Measurements from ENCODE around the gene BRI3BP. TPM values are rescaled to one million over a fixed set of nuclear protein-coding genes. Genes with fewer than 3 reads are reported as not detected.

BRI3BP gene
- total and polyA plus RNA-seq, 2 experiments from 2014 or later = 6.1 to 14.6 TPM

DNA sequence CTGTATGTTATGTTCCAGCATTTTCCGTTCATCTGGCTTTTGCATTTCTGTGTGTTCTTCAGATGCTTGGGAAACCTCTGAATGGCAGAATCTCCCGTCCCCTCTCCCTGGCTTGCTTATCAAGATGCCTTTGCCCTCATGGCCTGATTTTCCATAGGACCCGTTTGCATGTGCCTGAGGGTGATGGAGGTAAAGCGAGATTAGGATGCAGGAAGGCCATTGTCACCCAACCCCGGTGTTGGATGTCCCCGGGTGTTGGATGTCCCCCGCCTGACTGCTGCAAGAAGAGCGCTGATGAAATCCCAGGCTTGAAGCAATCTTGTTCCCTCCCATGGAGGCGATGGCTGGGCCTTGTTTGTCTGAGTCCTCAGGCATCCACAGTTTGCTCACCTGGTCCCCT, 9.6 kb downstream of the BRI3BP start:
- peaks cover 48% of the 10 kb centered on the region for H3K79me2 ChIP-seq
- H3K27ac ChIP-seq = no peak overlapping the region
- H3K9me2 ChIP-seq (replicated peaks; ENCODE audit: insufficient read depth) = no peaks in the 10 kb centered on the region
- H3K4me3 ChIP-seq = no peak overlapping the region
- H3K36me3 ChIP-seq (replicated peaks; ENCODE audit: insufficient read depth, low read depth) = no peaks in the 10 kb centered on the region
- 90% methylated on average over 9 of the region's 9 CpGs for WGBS (ENCODE audit: low lambda C conversion rate, missing lambda C conversion rate)
- no peak for TF ChIP-seq EZH2 (IDR thresholded peaks at IDR 0.05; ENCODE audit: borderline replicate concordance)
- TF ChIP-seq, protein P1, sequence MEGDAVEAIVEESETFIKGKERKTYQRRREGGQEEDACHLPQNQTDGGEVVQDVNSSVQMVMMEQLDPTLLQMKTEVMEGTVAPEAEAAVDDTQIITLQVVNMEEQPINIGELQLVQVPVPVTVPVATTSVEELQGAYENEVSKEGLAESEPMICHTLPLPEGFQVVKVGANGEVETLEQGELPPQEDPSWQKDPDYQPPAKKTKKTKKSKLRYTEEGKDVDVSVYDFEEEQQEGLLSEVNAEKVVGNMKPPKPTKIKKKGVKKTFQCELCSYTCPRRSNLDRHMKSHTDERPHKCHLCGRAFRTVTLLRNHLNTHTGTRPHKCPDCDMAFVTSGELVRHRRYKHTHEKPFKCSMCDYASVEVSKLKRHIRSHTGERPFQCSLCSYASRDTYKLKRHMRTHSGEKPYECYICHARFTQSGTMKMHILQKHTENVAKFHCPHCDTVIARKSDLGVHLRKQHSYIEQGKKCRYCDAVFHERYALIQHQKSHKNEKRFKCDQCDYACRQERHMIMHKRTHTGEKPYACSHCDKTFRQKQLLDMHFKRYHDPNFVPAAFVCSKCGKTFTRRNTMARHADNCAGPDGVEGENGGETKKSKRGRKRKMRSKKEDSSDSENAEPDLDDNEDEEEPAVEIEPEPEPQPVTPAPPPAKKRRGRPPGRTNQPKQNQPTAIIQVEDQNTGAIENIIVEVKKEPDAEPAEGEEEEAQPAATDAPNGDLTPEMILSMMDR (IDR thresholded peaks at IDR 0.05; ENCODE audit: poor library complexity) = no peak
- no peak for DNase-seq (ENCODE audit: low spot score)
- H3K4me2 ChIP-seq = no peak overlapping the region
- no peaks in the 10 kb centered on the region for H3K27me3 ChIP-seq
- no peaks in the 10 kb centered on the region for H4K20me1 ChIP-seq (ENCODE audit: insufficient read depth, poor library complexity, severe bottlenecking)
- no peak overlapping the region for H2AFZ ChIP-seq
- H3K4me1 ChIP-seq (ENCODE audit: insufficient read depth) = no peaks in the 10 kb centered on the region
- no peaks in the 10 kb centered on the region for H3K9me3 ChIP-seq (ENCODE audit: low read depth)

DNA sequence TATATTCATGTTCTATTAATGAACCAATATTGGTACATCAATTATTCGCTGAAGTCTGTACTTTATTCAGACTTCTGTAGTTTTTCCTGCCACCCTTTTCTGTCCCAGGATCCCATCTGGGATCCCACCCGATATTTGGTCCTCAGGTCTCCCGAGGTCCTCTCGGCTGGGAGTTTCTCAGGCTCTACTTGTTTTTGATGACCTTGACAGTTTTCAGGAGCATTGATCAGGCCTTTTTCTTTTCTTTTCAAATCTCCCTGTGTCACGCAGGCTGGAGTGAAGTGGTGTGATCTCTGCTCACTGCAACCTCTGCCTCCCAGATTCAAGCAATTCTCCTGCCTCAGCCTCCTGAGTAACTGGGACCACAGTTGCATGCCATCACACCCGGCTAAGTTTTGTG, 11.2 kb downstream of the BRI3BP start:
- 92% methylated on average over 6 of the region's 6 CpGs for WGBS (ENCODE audit: low lambda C conversion rate, missing lambda C conversion rate)
- no peaks in the 10 kb centered on the region for H3K9me2 ChIP-seq (replicated peaks; ENCODE audit: insufficient read depth)
- no peaks in the 10 kb centered on the region for H3K36me3 ChIP-seq (replicated peaks; ENCODE audit: insufficient read depth, low read depth)
- H3K27ac ChIP-seq = no peak overlapping the region
- H2AFZ ChIP-seq = no peak overlapping the region
- no peak overlapping the region for H3K4me2 ChIP-seq
- H4K20me1 ChIP-seq (ENCODE audit: insufficient read depth, poor library complexity, severe bottlenecking) = no peaks in the 10 kb centered on the region
- DNase-seq (ENCODE audit: low spot score) = no peak
- H3K9me3 ChIP-seq (ENCODE audit: low read depth) = no peaks in the 10 kb centered on the region
- TF ChIP-seq EZH2 (IDR thresholded peaks at IDR 0.05; ENCODE audit: borderline replicate concordance) (no peak), EZH2phosphoT487 (IDR thresholded peaks at IDR 0.05; ENCODE audit: low read depth, severe bottlenecking, unreplicated experiment) (no peak)
- TF ChIP-seq, protein P1 (IDR thresholded peaks at IDR 0.05; ENCODE audit: poor library complexity) = no peak
- H3K4me1 ChIP-seq (ENCODE audit: insufficient read depth) = no peaks in the 10 kb centered on the region
- H3K4me3 ChIP-seq = no peak overlapping the region
- H3K79me2 ChIP-seq = peaks cover 34% of the 10 kb centered on the region
- H3K27me3 ChIP-seq = no peaks in the 10 kb centered on the region

DNA sequence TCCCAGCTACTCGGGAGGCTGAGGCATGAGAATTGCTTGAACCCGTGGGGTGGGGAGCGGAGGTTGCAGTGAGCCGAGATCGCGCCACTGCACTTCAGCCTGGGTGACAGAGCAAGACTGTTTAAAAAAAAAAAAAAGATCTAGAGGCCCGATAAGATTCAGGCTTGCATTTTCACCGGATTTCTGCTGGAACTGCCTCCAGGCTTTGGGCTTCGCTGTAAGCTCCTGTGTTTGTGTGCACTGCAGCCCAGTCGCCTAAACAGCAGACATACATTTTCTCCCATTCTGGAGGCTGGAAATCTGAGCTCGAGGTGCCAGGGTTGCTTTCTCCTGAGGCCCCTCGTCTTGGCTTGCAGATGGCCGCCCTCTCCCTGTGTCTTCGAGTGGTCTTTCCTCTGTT, 12.2 kb downstream of the BRI3BP start:
- no peaks in the 10 kb centered on the region for H3K36me3 ChIP-seq (replicated peaks; ENCODE audit: insufficient read depth, low read depth)
- no peaks in the 10 kb centered on the region for H3K27me3 ChIP-seq
- no peaks in the 10 kb centered on the region for H3K9me3 ChIP-seq (ENCODE audit: low read depth)
- no peak for DNase-seq (ENCODE audit: low spot score)
- no peaks in the 10 kb centered on the region for H3K9me2 ChIP-seq (replicated peaks; ENCODE audit: insufficient read depth)
- TF ChIP-seq EZH2phosphoT487 (IDR thresholded peaks at IDR 0.05; ENCODE audit: low read depth, severe bottlenecking, unreplicated experiment) (no peak), EZH2 (IDR thresholded peaks at IDR 0.05; ENCODE audit: borderline replicate concordance) (no peak)
- TF ChIP-seq, protein P1 (IDR thresholded peaks at IDR 0.05; ENCODE audit: poor library complexity) = no peak
- no peak overlapping the region for H2AFZ ChIP-seq
- H3K79me2 ChIP-seq = peaks cover 37% of the 10 kb centered on the region
- H3K4me2 ChIP-seq = no peak overlapping the region
- H3K27ac ChIP-seq = no peak overlapping the region
- WGBS (ENCODE audit: low lambda C conversion rate, missing lambda C conversion rate) = 68% methylated on average over 14 of the region's 14 CpGs
- no peak overlapping the region for H3K4me3 ChIP-seq
- no peaks in the 10 kb centered on the region for H3K4me1 ChIP-seq (ENCODE audit: insufficient read depth)
- H4K20me1 ChIP-seq (ENCODE audit: insufficient read depth, poor library complexity, severe bottlenecking) = no peaks in the 10 kb centered on the region

DNA sequence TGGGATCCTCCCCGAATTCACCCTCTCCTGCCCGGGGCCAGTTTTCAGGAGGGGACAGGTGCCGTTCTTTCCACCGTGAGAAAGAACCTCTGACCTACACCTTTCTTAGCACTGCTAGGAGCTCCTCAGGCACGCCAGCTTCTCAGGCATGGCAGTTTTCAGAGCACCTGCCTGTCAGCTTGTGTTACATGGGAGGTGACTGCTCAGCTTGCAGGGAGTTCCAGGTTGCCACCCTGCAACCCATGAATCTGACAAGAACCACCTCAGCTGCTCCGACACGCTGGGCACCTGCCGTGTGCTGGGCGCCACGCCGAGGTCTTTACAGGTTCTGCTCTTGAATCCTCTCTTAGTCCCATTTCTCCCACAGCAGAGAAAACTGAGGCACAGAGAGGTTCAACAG, 12.9 kb downstream of the BRI3BP start:
- H3K4me2 ChIP-seq = no peak overlapping the region
- no peak overlapping the region for H3K27ac ChIP-seq
- DNase-seq (ENCODE audit: low spot score) = no peak
- H3K36me3 ChIP-seq (replicated peaks; ENCODE audit: insufficient read depth, low read depth) = no peaks in the 10 kb centered on the region
- H4K20me1 ChIP-seq (ENCODE audit: insufficient read depth, poor library complexity, severe bottlenecking) = no peaks in the 10 kb centered on the region
- H3K79me2 ChIP-seq = peaks cover 32% of the 10 kb centered on the region
- no peak for TF ChIP-seq EZH2 (IDR thresholded peaks at IDR 0.05; ENCODE audit: borderline replicate concordance)
- TF ChIP-seq, protein P1 (IDR thresholded peaks at IDR 0.05; ENCODE audit: poor library complexity) = no peak
- no peak for TF ChIP-seq EZH2phosphoT487 (IDR thresholded peaks at IDR 0.05; ENCODE audit: low read depth, severe bottlenecking, unreplicated experiment)
- no peaks in the 10 kb centered on the region for H3K9me3 ChIP-seq (ENCODE audit: low read depth)
- H2AFZ ChIP-seq = no peak overlapping the region
- H3K4me1 ChIP-seq (ENCODE audit: insufficient read depth) = no peaks in the 10 kb centered on the region
- no peaks in the 10 kb centered on the region for H3K9me2 ChIP-seq (replicated peaks; ENCODE audit: insufficient read depth)
- H3K4me3 ChIP-seq = no peak overlapping the region
- no peaks in the 10 kb centered on the region for H3K27me3 ChIP-seq
- 94% methylated on average over 11 of the region's 11 CpGs for WGBS (ENCODE audit: low lambda C conversion rate, missing lambda C conversion rate)
